Gastroesophageal sphincter (tissue), 3 donors: Measurements from ENCODE around the gene FBXL17.

Experiments
- POLR2AphosphoS5 ChIP-seq: sonication (generic); formaldehyde crosslinking; IDR thresholded peaks from one replicate; pipeline ENCODE4 v1.6.1; 2017; ENCODE audit warnings: antibody characterized with exemption
- TF ChIP-seq, protein P1 (sequence below), 4 experiments: fragments of 200-600 bp in 2 of 4; fragments of 450-650 bp in 2 of 4; sonication (generic) in 1 of 4; IDR thresholded peaks; one replicate each; pipeline ENCODE4 v1.5.1; 2017 to 2019; ENCODE audit warnings: antibody characterized with exemption in 4 of 4, mild to moderate bottlenecking in 2 of 4, moderate library complexity in 2 of 4

DNA sequence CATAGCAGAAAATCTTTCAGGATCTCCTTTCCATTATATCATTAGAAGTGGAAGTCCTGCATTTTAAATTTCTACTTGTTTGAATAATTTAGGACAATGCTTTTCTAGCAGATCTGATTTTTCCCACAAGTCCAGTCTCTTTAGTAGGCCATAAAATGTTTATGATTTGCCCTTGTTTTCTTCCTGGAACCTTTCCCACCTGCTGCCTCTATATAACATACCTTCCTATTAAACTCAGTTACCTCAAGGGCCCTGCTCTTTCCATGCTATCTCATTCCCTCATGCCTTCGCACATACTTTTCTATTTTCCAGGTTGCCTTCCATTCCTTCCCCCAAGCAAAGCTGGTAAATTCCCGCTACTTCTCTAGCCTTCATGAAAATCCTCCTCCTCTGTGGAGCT is 524.1 kb downstream of the FBXL17 start:
- TF ChIP-seq POLR2AphosphoS5, result no peak
- TF ChIP-seq, protein P1, sequence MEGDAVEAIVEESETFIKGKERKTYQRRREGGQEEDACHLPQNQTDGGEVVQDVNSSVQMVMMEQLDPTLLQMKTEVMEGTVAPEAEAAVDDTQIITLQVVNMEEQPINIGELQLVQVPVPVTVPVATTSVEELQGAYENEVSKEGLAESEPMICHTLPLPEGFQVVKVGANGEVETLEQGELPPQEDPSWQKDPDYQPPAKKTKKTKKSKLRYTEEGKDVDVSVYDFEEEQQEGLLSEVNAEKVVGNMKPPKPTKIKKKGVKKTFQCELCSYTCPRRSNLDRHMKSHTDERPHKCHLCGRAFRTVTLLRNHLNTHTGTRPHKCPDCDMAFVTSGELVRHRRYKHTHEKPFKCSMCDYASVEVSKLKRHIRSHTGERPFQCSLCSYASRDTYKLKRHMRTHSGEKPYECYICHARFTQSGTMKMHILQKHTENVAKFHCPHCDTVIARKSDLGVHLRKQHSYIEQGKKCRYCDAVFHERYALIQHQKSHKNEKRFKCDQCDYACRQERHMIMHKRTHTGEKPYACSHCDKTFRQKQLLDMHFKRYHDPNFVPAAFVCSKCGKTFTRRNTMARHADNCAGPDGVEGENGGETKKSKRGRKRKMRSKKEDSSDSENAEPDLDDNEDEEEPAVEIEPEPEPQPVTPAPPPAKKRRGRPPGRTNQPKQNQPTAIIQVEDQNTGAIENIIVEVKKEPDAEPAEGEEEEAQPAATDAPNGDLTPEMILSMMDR (IDR thresholded peaks at IDR 0.05), result no peak
